ENCODE data around the gene ATRN.
"Not testable (repeated sequence)": the region's sequence is repeated elsewhere in the genome, so short reads cannot be mapped to it uniquely, and the experiment has no call there.

Gene ATRN

GRCh38 chr20:3515379-3516170 is 44.8 kb downstream of the ATRN start:
- H3K27ac ChIP-seq, result no peak overlapping the region
- TF ChIP-seq ZFX (IDR thresholded peaks at IDR 0.05) (no peak), CTCF (conservative IDR thresholded peaks at IDR 0.05) (no peak)

- TF ChIP-seq CTCF (conservative IDR thresholded peaks at IDR 0.05) (no peak), ZFX (IDR thresholded peaks at IDR 0.05) (no peak)
- H3K27ac ChIP-seq, result no peak overlapping the region
Measured at GRCh38 chr20:3521852-3522740, 51.3 kb downstream of the ATRN start.

GRCh38 chr20:3524696-3525095 is 53.9 kb downstream of the ATRN start:
- not testable (repeated sequence) for H3K27ac ChIP-seq

- no peak for TF ChIP-seq CTCF (conservative IDR thresholded peaks at IDR 0.05)
- TF ChIP-seq ZFX (IDR thresholded peaks at IDR 0.05), result no peak
- no peak overlapping the region for H3K27ac ChIP-seq
Measured at GRCh38 chr20:3532089-3532615, 61.3 kb downstream of the ATRN start.

GRCh38 chr20:3537733-3538132 is 66.9 kb downstream of the ATRN start:
- not testable (repeated sequence) for H3K27ac ChIP-seq

GRCh38 chr20:3539311-3540107 is 68.7 kb downstream of the ATRN start:
- no peak overlapping the region for H3K27ac ChIP-seq
- TF ChIP-seq CTCF (conservative IDR thresholded peaks at IDR 0.05) (no peak), ZFX (IDR thresholded peaks at IDR 0.05) (no peak)

- TF ChIP-seq CTCF (conservative IDR thresholded peaks at IDR 0.05), result no peak
- no peak for TF ChIP-seq ZFX (IDR thresholded peaks at IDR 0.05)
- no peak overlapping the region for H3K27ac ChIP-seq
Measured at GRCh38 chr20:3541887-3542721, 71.3 kb downstream of the ATRN start.

All from C4-2B (cell line).